ENCODE data around the gene VEGFA.
A peak's percentile ranks its signal among the peaks of the same experiment; 100 is the strongest.

VEGFA gene

GRCh38 chr6:43780941-43781928 is 11.2 kb downstream of the VEGFA start:
- DNase-seq (ENCODE audit: low spot score in 2 of 2) (no peak), ATAC-seq (no peak)
- no peak overlapping the region for H3K4me3 Mint-ChIP-seq
- no peaks in the 10 kb centered on the region for H3K9me3 Mint-ChIP-seq
- peaks cover 98% of the 10 kb centered on the region for H3K36me3 Mint-ChIP-seq
- peak overlapping the region; percentile 67 for H3K27ac Mint-ChIP-seq
- peaks cover 14% of the 10 kb centered on the region for H3K4me1 Mint-ChIP-seq

DNA sequence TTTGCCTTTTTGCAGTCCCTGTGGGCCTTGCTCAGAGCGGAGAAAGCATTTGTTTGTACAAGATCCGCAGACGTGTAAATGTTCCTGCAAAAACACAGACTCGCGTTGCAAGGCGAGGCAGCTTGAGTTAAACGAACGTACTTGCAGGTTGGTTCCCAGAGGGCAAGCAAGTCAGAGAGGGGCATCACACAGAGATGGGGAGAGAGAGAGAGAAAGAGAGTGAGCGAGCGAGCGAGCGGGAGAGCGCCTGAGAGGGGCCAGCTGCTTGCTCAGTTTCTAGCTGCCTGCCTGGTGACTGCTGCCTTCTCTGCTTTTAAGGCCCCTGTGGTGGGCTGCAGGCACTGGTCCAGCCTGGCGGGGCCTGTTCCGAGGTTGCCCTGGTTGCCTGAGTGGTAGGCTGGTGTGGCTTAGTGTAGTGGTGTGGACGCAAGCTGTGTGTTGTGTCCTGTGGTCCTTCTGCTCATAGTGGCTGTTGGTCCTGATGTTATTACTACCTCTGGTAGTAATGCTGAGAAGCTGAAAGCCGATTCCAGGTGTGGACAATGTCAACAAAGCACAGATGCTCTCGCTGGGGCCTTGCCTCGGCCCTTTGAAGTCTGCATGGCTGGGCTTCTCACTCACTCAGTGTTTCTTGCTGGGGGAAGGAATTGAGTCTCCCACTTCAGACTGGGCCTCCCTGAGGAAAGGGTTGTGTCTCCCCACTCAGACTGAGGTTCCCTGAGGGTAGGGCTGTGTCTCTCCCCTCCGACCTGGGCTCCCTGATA is 12.1 kb downstream of the VEGFA start:
- Mint-ChIP-seq H3K4me1 (peaks cover 7% of the 10 kb centered on the region), H3K9me3 (no peaks in the 10 kb centered on the region), H3K4me3 (no peak overlapping the region), H3K27ac (peak overlapping the region; percentile 67), H3K36me3 (peaks cover 98% of the 10 kb centered on the region)
- ATAC-seq = no peak
- no peak for DNase-seq (ENCODE audit: low spot score in 2 of 2)

- ATAC-seq (no peak), DNase-seq (ENCODE audit: low spot score in 2 of 2) (no peak)
- Mint-ChIP-seq H3K36me3 (peaks cover 94% of the 10 kb centered on the region), H3K4me1 (peaks cover 7% of the 10 kb centered on the region), H3K9me3 (no peaks in the 10 kb centered on the region), H3K4me3 (no peak overlapping the region), H3K27ac (peak overlapping the region; percentile 20)
Observed at GRCh38 chr6:43782764-43783513, 12.9 kb downstream of the VEGFA start.

- DNase-seq (ENCODE audit: low spot score in 2 of 2) (no peak), ATAC-seq (no peak)
- Mint-ChIP-seq H3K36me3 (peaks cover 81% of the 10 kb centered on the region), H3K9me3 (no peaks in the 10 kb centered on the region), H3K4me1 (peaks cover 2% of the 10 kb centered on the region), H3K27ac (no peak overlapping the region), H3K4me3 (no peak overlapping the region)
Observed at GRCh38 chr6:43784049-43784855, 14.2 kb downstream of the VEGFA start.

GRCh38 chr6:43785220-43785752 is 15.3 kb downstream of the VEGFA start:
- peaks cover 70% of the 10 kb centered on the region for H3K36me3 Mint-ChIP-seq
- H3K4me1 Mint-ChIP-seq = no peaks in the 10 kb centered on the region
- DNase-seq (ENCODE audit: low spot score in 2 of 2) (no peak), ATAC-seq (no peak)
- H3K9me3 Mint-ChIP-seq = no peaks in the 10 kb centered on the region
- no peak overlapping the region for H3K27ac Mint-ChIP-seq
- no peak overlapping the region for H3K4me3 Mint-ChIP-seq

GRCh38 chr6:43785904-43786303 is 15.9 kb downstream of the VEGFA start:
- Mint-ChIP-seq H3K27ac (no peak overlapping the region), H3K4me1 (no peaks in the 10 kb centered on the region), H3K4me3 (no peak overlapping the region), H3K36me3 (peaks cover 64% of the 10 kb centered on the region), H3K9me3 (no peaks in the 10 kb centered on the region)
- DNase-seq (ENCODE audit: low spot score in 2 of 2) = no peak
- no peak for ATAC-seq

DNA sequence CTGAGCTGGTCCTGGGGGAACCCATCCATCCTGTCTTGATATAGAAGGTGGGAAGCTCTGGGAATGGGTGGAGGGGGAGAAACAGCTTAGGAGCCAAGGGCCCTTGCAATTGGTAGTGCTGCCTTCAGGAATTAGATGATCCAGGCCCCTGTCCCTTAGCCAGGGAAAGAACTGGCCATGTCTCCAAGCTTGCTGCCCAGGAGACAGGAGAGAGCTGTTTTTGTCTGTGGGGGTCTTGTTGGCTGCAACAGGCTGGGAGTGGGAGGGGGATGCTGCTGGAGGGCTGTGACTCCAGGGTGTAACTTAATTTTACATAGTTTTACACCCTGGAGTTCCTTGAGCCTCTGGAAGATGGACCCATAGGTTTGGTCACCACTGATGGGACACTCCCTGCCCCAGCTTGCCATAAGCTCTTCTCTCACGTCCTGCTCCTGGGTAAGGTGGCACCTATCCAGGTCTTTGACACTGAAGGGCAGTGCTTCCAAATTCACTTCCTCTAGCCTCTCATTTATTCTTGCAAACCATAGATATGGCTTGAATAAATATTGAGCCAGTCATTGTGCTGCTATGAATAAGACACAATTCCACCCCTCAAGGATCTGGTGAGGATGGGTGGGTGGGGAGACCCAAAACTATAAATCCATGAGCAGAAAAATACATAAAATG is 16.8 kb downstream of the VEGFA start:
- ATAC-seq = no peak
- Mint-ChIP-seq H3K4me1 (no peaks in the 10 kb centered on the region), H3K9me3 (no peaks in the 10 kb centered on the region), H3K27ac (no peak overlapping the region), H3K36me3 (peaks cover 58% of the 10 kb centered on the region), H3K4me3 (no peak overlapping the region)
- DNase-seq (ENCODE audit: low spot score in 2 of 2) = no peak

DNA sequence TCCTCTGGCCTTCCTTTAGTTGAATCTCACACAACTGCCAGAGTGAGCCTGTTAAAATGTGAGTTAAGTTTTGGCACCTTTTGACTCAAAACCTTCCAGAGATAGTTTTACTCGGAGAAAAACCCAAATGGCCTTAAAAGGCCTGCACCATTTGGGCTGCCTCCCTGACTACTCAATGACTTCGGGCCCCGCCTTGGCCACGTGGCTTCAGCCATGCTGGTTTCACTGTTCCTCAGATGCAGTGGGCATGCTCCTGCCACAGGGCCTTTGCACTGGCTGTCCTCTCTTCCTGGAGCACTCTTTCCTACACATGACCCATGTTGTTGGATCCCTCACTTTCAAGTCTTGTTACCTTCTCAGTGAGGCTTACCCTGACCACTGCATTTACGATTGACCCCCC is 18.3 kb downstream of the VEGFA start:
- Mint-ChIP-seq H3K4me3 (no peak overlapping the region), H3K4me1 (no peaks in the 10 kb centered on the region), H3K27ac (no peak overlapping the region), H3K36me3 (peaks cover 43% of the 10 kb centered on the region), H3K9me3 (no peaks in the 10 kb centered on the region)
- ATAC-seq = no peak
- no peak for DNase-seq (ENCODE audit: low spot score in 2 of 2)

- ATAC-seq (no peak), DNase-seq (ENCODE audit: low spot score in 2 of 2) (no peak)
- Mint-ChIP-seq H3K4me3 (no peak overlapping the region), H3K4me1 (no peaks in the 10 kb centered on the region), H3K9me3 (no peaks in the 10 kb centered on the region), H3K36me3 (peaks cover 31% of the 10 kb centered on the region), H3K27ac (no peak overlapping the region)
Observed at GRCh38 chr6:43789447-43789846, 19.4 kb downstream of the VEGFA start.

DNA sequence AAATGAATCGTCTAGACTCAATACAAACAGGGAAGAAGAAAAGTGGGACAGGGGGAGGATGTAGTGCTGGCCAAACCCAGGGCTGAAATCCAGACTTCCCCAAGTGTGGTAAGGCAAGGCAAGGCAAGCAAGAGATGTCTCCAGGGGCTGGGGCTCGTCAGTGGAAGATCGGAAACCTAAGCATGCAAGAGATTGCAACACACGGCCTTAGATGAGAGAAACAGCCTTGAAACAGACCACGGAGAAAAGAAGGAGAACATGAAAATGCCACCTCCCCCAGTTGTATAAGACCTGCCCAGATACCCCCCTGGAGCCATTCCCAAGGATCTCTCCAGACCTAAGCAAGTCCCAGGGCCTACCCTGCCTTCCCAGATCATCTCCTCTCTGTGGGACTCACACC is 20.0 kb downstream of the VEGFA start:
- H3K36me3 Mint-ChIP-seq = peaks cover 25% of the 10 kb centered on the region
- no peak overlapping the region for H3K4me3 Mint-ChIP-seq
- no peak for ATAC-seq
- DNase-seq (ENCODE audit: low spot score in 2 of 2) = no peak
- no peaks in the 10 kb centered on the region for H3K9me3 Mint-ChIP-seq
- no peak overlapping the region for H3K27ac Mint-ChIP-seq
- H3K4me1 Mint-ChIP-seq = no peaks in the 10 kb centered on the region

DNA sequence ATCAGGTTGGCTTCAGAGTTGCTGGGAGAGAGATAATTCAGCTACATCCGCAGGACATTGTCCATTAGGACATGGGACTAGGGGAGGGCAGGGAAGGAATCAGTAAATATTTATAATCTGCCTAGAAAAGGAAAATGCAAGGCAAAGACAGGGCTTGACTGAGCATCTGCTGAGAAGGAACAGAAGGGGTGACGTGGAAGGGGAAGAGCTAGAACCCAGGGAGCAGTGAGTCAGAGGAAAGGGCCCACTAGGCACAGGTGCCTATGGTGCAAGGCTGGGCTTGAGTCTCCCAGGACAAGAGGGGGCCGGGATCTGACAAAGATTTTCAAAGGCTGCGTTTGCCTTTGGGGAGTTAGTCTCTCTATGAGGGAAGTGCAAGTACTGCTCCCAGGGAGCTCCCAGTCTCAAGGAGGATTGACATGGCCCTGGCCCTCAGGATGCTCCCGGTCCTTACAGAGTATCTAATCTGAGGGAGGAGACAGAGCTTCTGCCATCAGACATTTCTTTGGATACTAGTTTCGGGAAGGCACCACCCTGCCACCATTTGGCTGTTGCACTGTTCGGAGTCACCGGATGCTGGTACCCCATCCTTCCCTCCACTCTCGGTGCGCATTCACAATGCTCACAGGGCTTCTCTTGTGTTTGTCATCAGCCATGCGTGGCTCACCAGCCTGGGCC is 21.9 kb downstream of the VEGFA start:
- H3K9me3 Mint-ChIP-seq = no peaks in the 10 kb centered on the region
- H3K4me3 Mint-ChIP-seq = no peak overlapping the region
- no peaks in the 10 kb centered on the region for H3K4me1 Mint-ChIP-seq
- H3K36me3 Mint-ChIP-seq = peaks cover 7% of the 10 kb centered on the region
- ATAC-seq = no peak
- peak overlapping the region; percentile 60 for H3K27ac Mint-ChIP-seq
- no peak for DNase-seq (ENCODE audit: low spot score in 2 of 2)

DNA sequence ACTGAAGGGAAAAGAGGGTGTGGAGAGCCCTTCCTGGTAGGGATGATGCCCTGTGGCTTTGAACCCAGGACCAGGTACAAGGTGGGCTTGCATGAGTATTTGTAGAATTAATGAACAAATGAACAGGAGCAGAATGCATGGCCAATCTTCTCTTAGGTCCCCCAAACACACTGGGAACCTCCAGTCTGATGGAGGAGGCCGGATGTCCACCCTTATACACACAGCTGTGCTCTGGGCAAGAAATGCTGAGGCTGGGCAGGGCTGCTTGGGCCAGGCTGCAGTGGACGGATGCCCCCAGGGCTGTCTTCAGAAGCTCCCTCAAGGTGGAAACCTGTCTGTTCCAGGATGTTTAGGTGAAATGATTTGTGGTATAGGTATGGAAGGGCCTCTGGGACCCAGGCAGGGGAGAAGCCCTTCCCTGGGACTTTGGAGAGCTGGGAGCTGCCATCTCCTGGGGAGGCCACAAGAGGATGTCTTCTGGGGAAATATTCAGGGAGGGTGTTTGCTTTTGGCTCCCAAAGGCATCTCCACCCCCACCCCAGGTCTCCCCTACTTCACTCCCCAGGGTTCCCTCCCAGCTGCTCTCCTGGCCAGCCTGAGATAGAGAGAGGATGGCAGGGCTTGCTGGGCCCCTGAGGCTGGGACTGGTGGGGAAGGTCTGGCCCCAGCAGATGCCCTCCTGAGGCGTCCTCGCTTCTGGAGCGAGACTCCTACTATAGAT is 23.3 kb downstream of the VEGFA start:
- ATAC-seq (no peak), DNase-seq (ENCODE audit: low spot score in 2 of 2) (no peak)
- H3K4me3 Mint-ChIP-seq = no peak overlapping the region
- H3K9me3 Mint-ChIP-seq = no peaks in the 10 kb centered on the region
- no peak overlapping the region for H3K27ac Mint-ChIP-seq
- peaks cover 1% of the 10 kb centered on the region for H3K4me1 Mint-ChIP-seq
- no peaks in the 10 kb centered on the region for H3K36me3 Mint-ChIP-seq

GRCh38 chr6:43793875-43794242 is 23.8 kb downstream of the VEGFA start:
- ATAC-seq (no peak), DNase-seq (ENCODE audit: low spot score in 2 of 2) (no peak)
- H3K4me1 Mint-ChIP-seq = peaks cover 7% of the 10 kb centered on the region
- H3K9me3 Mint-ChIP-seq = no peaks in the 10 kb centered on the region
- H3K36me3 Mint-ChIP-seq = no peaks in the 10 kb centered on the region
- no peak overlapping the region for H3K27ac Mint-ChIP-seq
- no peak overlapping the region for H3K4me3 Mint-ChIP-seq

Measured in stimulated activated effector memory CD8-positive, alpha-beta T cell treated with anti-CD3 and anti-CD28 coated beads, Interleukin-12 subunit alpha, Interleukin-12 subunit beta, amount 100 ng/mL, for 72 hours (primary cell).